Fibroblast of lung (primary cell): ENCODE data around the gene CBL. TPM values are rescaled to one million over a fixed set of nuclear protein-coding genes. Genes with fewer than 3 reads are reported as not detected.
A peak's percentile ranks its signal among the peaks of the same experiment; 100 is the strongest.

ENCODE experiments used
- DNase-seq, 2 donors: peaks; one replicate each; pipeline versions ENCODE4 v3.0.0 to v3.0.0-alpha.2; 2010; ENCODE audit warnings: low read depth in 2 of 2
- H2AFZ ChIP-seq: 2 replicates; pipeline ENCODE4 v1.5.1; 2012; ENCODE audit warnings: low read length, control low read depth, inconsistent platforms
- H3K27ac ChIP-seq: 2 replicates; pipeline ENCODE4 v1.5.1; 2011; ENCODE audit warnings: low read length, control low read depth; ENCODE audit not compliant: insufficient read depth
- H3K27me3 ChIP-seq: 2 replicates; pipeline ENCODE4 v1.5.1; 2011; ENCODE audit warnings: mild to moderate bottlenecking, low read length; ENCODE audit not compliant: control insufficient read depth, insufficient read depth
- H3K36me3 ChIP-seq: 2 replicates; pipeline ENCODE4 v1.5.1; 2011; ENCODE audit warnings: low read length; ENCODE audit not compliant: control insufficient read depth, insufficient read depth
- H3K4me1 ChIP-seq: 2 replicates; pipeline ENCODE4 v1.5.1; 2011; ENCODE audit warnings: low read length; ENCODE audit not compliant: control insufficient read depth, insufficient read depth; ENCODE audit errors: extremely low read depth
- H3K4me2 ChIP-seq: 2 replicates; pipeline ENCODE4 v1.5.1; 2011; ENCODE audit warnings: low read length, control low read depth; ENCODE audit not compliant: insufficient read depth; ENCODE audit errors: extremely low read depth
- H3K4me3 ChIP-seq, 4 experiments: fragments of 200-600 bp in 1 of 4; sonication (generic) in 1 of 4; replicated peaks in 1 of 4; 2 replicates each; pipeline ENCODE4 v1.5.1; 2011 to 2016; ENCODE audit warnings: low read length in 4 of 4, low read depth in 3 of 4, mild to moderate bottlenecking in 3 of 4, control low read depth in 2 of 4, inconsistent platforms in 1 of 4, mixed read lengths in 1 of 4; ENCODE audit not compliant: insufficient read depth in 1 of 4; ENCODE audit errors: control extremely low read depth in 1 of 4
- H3K79me2 ChIP-seq: 2 replicates; pipeline ENCODE4 v1.5.1; 2012; ENCODE audit warnings: mild to moderate bottlenecking, low read length, inconsistent platforms; ENCODE audit not compliant: control insufficient read depth, insufficient read depth
- H3K9ac ChIP-seq: 2 replicates; pipeline ENCODE4 v1.5.1; 2011; ENCODE audit warnings: mild to moderate bottlenecking, low read length, control low read depth; ENCODE audit not compliant: insufficient read depth
- H3K9me3 ChIP-seq: 2 replicates; pipeline ENCODE4 v1.5.1; 2012; ENCODE audit warnings: low read depth, low read length; ENCODE audit not compliant: control insufficient read depth, insufficient read depth
- H4K20me1 ChIP-seq: 2 replicates; pipeline ENCODE4 v1.5.1; 2011; ENCODE audit warnings: low read length; ENCODE audit not compliant: control insufficient read depth, insufficient read depth; ENCODE audit errors: extremely low read depth
- EZH2 ChIP-seq: IDR thresholded peaks from 2 replicates; pipeline ENCODE4 v1.5.1; 2012; ENCODE audit warnings: low read length, control low read depth, mild to moderate bottlenecking; ENCODE audit errors: missing control alignments
- polyA plus RNA-seq, 2 donors: library from polyadenylated mRNA; depleted of rRNA in 1 of 2; stranded (reverse) in 1 of 2; unstranded in 1 of 2; fragments of >200 nt; gene quantifications; 2 replicates each; pipeline ENCODE4 v1.2.1, GENCODE V29; 2011 to 2012; ENCODE audit warnings: missing spikeins in 1 of 2
- total RNA-seq: library from RNA; depleted of rRNA; stranded (reverse); fragments of >200 nt; gene quantifications from 2 replicates; pipeline ENCODE4 v1.2.1, GENCODE V29; 2014
- TF ChIP-seq, protein P1 (sequence below), 2 donors: IDR thresholded peaks in 1 of 2; conservative IDR thresholded peaks in 1 of 2; 1 replicate in 1 of 2; 2 replicates in 1 of 2; pipeline ENCODE4 v1.5.1; 2011 to 2012; ENCODE audit warnings: low read length in 2 of 2, control low read depth in 1 of 2, inconsistent platforms in 1 of 2, low read depth in 1 of 2, mild to moderate bottlenecking in 1 of 2

CBL gene
- total and polyA plus RNA-seq, 2 donors (not counting 1 experiment from before 2014, with no cell fraction given): 11.1 to 12.4 TPM

DNA sequence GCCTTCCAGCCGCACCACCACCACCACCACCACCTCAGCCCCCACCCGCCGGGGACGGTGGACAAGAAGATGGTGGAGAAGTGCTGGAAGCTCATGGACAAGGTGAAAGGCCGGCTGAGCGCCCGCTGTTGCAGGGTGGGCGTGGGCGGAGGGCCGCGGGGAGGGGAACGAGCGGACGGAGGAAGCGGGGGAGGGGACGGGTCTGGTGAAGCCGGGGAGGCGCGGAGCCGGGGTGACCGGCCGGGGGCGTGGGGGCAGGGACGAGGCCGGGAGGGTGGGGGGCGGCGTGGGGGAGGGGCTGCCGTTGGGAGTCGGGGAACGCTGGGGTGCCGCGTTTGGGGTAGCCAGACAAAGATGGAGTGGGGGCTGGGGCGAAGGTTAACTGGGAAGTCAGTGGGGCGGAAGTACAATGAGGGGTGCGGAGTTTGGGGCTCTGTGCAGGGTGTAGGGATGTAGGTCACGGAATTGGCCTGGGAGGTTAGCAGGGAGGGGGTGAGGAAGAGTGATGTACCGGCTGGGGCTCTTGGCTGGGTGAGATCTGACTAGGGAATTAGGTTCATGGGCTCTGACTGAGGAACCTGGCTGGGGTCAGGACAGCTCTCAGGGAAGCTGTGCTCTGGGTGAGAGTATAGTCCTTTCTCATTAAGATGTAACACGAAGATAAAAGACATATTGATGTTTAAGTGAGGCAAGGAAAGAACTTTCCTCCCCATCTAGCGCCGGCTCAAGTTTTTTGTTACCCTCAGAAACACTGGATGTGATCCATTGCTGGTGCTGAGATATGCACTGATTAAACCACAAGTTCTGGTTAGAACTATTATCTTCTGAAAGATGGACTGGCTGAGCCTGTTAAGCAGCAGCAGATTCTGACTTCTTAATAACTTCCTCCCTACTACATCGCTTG, 624 bp downstream of the CBL start:
- TF ChIP-seq, protein P1, sequence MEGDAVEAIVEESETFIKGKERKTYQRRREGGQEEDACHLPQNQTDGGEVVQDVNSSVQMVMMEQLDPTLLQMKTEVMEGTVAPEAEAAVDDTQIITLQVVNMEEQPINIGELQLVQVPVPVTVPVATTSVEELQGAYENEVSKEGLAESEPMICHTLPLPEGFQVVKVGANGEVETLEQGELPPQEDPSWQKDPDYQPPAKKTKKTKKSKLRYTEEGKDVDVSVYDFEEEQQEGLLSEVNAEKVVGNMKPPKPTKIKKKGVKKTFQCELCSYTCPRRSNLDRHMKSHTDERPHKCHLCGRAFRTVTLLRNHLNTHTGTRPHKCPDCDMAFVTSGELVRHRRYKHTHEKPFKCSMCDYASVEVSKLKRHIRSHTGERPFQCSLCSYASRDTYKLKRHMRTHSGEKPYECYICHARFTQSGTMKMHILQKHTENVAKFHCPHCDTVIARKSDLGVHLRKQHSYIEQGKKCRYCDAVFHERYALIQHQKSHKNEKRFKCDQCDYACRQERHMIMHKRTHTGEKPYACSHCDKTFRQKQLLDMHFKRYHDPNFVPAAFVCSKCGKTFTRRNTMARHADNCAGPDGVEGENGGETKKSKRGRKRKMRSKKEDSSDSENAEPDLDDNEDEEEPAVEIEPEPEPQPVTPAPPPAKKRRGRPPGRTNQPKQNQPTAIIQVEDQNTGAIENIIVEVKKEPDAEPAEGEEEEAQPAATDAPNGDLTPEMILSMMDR (conservative IDR thresholded peaks at IDR 0.05 in 1 of 2, IDR thresholded peaks at IDR 0.05 in 1 of 2; ENCODE audit: low read depth in 1 of 2, low read length in 2 of 2): no peak
- no peak for TF ChIP-seq EZH2
- H3K4me1 ChIP-seq: peaks cover 5% of the 10 kb centered on the region
- H3K4me2 ChIP-seq: peak overlapping the region; percentile 85
- H3K4me3 ChIP-seq: peak overlapping the region; percentile 92 to 99 (median 92)
- peak in 1 of 2 donors; percentile 37 for DNase-seq
- H4K20me1 ChIP-seq: no peaks in the 10 kb centered on the region
- peak overlapping the region; percentile 75 for H3K27ac ChIP-seq
- H3K9me3 ChIP-seq: no peaks in the 10 kb centered on the region
- H3K79me2 ChIP-seq: peaks cover 51% of the 10 kb centered on the region
- peak overlapping the region; percentile 72 for H3K9ac ChIP-seq
- no peaks in the 10 kb centered on the region for H3K36me3 ChIP-seq
- no peaks in the 10 kb centered on the region for H3K27me3 ChIP-seq
- peak overlapping the region; percentile 68 for H2AFZ ChIP-seq

DNA sequence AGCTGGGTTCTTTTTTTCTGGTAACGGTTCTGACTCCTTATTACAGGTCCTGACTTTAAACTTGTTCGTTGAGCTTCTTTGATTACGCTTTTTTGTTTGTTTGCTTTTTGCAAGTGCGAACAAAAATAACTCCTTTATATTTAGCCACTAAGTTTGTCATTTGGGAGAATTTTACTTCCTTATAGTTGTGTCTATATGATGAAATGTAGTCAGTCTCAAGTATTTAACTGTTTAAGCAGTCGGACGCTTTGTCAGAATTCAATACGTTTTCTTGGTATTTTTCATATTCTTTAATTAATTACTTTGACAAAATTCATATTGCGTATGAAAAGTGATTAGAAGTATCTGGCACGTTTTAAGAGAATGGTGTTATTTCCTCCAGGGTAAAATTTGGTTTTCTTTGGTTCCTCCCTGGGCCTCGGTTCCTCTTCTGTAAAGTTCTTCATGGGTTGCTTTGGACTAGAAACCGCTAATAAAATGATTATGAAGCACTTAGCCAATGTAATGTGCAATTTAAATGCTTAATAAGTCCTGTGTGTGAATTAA, 1.3 kb downstream of the CBL start:
- TF ChIP-seq, protein P1 (conservative IDR thresholded peaks at IDR 0.05 in 1 of 2, IDR thresholded peaks at IDR 0.05 in 1 of 2; ENCODE audit: low read depth in 1 of 2, low read length in 2 of 2): no peak
- TF ChIP-seq EZH2: no peak
- Histone ChIP-seq H3K27me3 (no peaks in the 10 kb centered on the region), H4K20me1 (no peaks in the 10 kb centered on the region), H3K27ac (peak overlapping the region; percentile 74), H3K36me3 (no peaks in the 10 kb centered on the region), H3K9ac (peak overlapping the region; percentile 62), H3K4me2 (peak overlapping the region; percentile 85), H3K4me1 (peaks cover 5% of the 10 kb centered on the region), H2AFZ (no peak overlapping the region), H3K79me2 (peaks cover 54% of the 10 kb centered on the region), H3K4me3 (peak overlapping the region; percentile 92 to 99 (median 92)), H3K9me3 (no peaks in the 10 kb centered on the region)
- peak in 1 of 2 donors; percentile 25 for DNase-seq

DNA sequence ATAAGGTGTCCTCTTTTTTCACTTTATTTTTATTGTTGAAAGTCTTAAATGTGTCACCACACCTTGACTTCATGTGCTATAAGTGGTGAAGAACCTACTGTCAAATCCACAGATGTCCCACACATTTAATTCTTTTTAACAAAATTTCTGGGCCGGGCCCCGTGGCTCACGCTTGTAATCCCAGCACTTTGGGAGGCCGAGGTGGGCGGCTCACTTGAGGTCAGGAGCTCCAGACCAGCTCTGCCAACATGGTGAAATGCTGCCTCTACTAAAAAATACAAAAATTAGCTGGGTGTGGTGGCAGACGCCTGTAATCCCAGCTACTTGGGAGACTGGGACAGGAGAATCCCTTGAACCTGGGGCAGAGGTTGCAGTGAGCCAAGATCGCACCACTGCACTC, 3.0 kb downstream of the CBL start:
- Histone ChIP-seq H3K9ac (no peak overlapping the region), H3K9me3 (no peaks in the 10 kb centered on the region), H3K36me3 (no peaks in the 10 kb centered on the region), H2AFZ (no peak overlapping the region), H4K20me1 (no peaks in the 10 kb centered on the region), H3K27ac (no peak overlapping the region), H3K4me1 (peaks cover 5% of the 10 kb centered on the region), H3K4me3 (no peak overlapping the region), H3K79me2 (peaks cover 68% of the 10 kb centered on the region), H3K27me3 (no peaks in the 10 kb centered on the region), H3K4me2 (no peak overlapping the region)
- DNase-seq: no peak
- no peak for TF ChIP-seq EZH2
- TF ChIP-seq, protein P1 (conservative IDR thresholded peaks at IDR 0.05 in 1 of 2, IDR thresholded peaks at IDR 0.05 in 1 of 2; ENCODE audit: low read depth in 1 of 2, low read length in 2 of 2): no peak
